BLaER1 (cell line): Measurements from ENCODE around the gene GPRC5B.

ENCODE experiments used
- H3K27ac ChIP-seq: shearing (Covaris generic); formaldehyde crosslinking; 2 replicates; pipeline ENCODE4 v1.8.1; 2022
- H3K27me3 ChIP-seq: shearing (Covaris generic); formaldehyde crosslinking; 2 replicates; pipeline ENCODE4 v1.8.1; 2022
- H3K36me3 ChIP-seq: shearing (Covaris generic); formaldehyde crosslinking; 2 replicates; pipeline ENCODE4 v1.8.1; 2022
- H3K4me1 ChIP-seq: shearing (Covaris generic); formaldehyde crosslinking; 2 replicates; pipeline ENCODE4 v1.8.1; 2022
- H3K4me2 ChIP-seq: shearing (Covaris generic); formaldehyde crosslinking; 2 replicates; pipeline ENCODE4 v1.8.1; 2022
- H3K4me3 ChIP-seq: shearing (Covaris generic); formaldehyde crosslinking; 2 replicates; pipeline ENCODE4 v1.8.1; 2022
- H3K9ac ChIP-seq: shearing (Covaris generic); formaldehyde crosslinking; 2 replicates; pipeline ENCODE4 v1.8.1; 2022
- H3K9me3 ChIP-seq: shearing (Covaris generic); formaldehyde crosslinking; 2 replicates; pipeline ENCODE4 v1.8.1; 2022
- H4K20me1 ChIP-seq: shearing (Covaris generic); formaldehyde crosslinking; 2 replicates; pipeline ENCODE4 v1.8.1; 2022
- Cebpa-rat ChIP-seq: shearing (Covaris generic); IDR thresholded peaks from 2 replicates; pipeline ENCODE4 v1.8.1; 2022

The GPRC5B gene

GRCh38 chr16:19859603-19860002, 25.0 kb downstream of the GPRC5B start:
- no peaks in the 10 kb centered on the region for H3K36me3 ChIP-seq
- H3K4me2 ChIP-seq: no peak overlapping the region

DNA sequence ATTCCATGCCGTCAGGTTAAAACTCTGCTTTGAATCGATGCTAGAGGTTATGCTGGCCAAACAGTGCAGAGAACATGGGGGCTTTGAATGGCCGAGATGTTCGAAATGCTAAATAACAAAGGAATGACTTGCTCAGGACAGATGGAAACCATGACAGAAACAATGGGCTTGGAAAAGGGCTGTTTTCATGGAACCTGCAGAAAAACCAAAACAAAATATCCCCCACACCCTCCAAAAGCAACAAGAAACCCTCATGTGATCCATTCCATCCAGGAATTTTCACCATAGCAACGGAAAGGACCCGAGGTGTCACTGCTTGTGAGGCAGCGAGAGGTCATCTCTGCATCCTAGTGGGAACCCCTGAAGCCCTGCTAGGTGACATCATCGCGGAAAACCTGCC, 25.5 kb downstream of the GPRC5B start:
- Histone ChIP-seq H4K20me1 (no peaks in the 10 kb centered on the region), H3K27ac (no peak overlapping the region), H3K4me2 (no peak overlapping the region), H3K4me3 (no peak overlapping the region), H3K27me3 (no peaks in the 10 kb centered on the region), H3K9ac (no peak overlapping the region), H3K36me3 (no peaks in the 10 kb centered on the region), H3K4me1 (peaks cover 5% of the 10 kb centered on the region; the same call in 1 of the 2 replicates), H3K9me3 (no peaks in the 10 kb centered on the region)
- no peak for TF ChIP-seq Cebpa-rat

More at GRCh38 chr16:19859603-19860002, 25.0 kb downstream of the GPRC5B start:
- peaks cover under 1% of the 10 kb centered on the region; the same call in 1 of the 2 replicates for H3K4me1 ChIP-seq
- H3K27ac ChIP-seq: no peak overlapping the region
- H3K9me3 ChIP-seq: no peaks in the 10 kb centered on the region
- TF ChIP-seq Cebpa-rat: no peak
- H4K20me1 ChIP-seq: no peaks in the 10 kb centered on the region
- H3K27me3 ChIP-seq: no peaks in the 10 kb centered on the region
- no peak overlapping the region for H3K9ac ChIP-seq
- H3K4me3 ChIP-seq: no peak overlapping the region

DNA sequence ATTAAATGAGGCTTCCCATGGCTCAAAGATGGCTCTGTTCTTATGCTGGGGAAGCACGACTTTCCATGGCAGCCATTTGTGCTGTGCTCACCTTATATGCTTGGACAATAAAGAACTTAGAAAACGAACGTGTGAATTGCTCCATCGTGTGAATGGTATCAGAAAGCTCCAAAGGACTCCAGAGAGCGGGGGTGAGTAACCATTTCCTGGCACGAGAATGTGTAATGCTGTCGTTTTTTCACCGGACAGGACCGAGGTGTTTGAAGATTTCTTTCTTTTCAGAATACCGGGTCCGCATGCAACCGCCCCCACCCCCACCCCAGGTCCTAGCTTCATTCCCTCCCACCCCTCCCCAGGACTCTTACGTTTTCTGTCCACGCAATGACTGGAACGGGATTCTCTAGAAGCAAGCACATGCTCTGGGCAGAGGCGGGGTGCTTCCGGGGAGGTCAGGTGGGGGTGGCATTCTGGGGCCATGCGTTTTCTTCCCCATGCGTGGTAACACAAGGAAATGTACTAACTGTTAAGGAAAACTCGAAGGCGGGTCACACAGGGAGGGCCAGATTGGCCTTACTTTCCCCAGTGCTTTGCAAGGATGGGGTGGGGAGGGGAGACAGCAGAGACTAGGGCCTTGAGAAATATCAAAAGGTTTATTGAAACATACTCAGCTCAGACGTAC, 26.2 kb downstream of the GPRC5B start:
- H3K9me3 ChIP-seq: no peaks in the 10 kb centered on the region
- H3K9ac ChIP-seq: no peak overlapping the region
- no peaks in the 10 kb centered on the region for H3K36me3 ChIP-seq
- no peaks in the 10 kb centered on the region for H4K20me1 ChIP-seq
- H3K4me3 ChIP-seq: no peak overlapping the region
- TF ChIP-seq Cebpa-rat: no peak
- H3K27me3 ChIP-seq: no peaks in the 10 kb centered on the region
- no peak overlapping the region for H3K4me2 ChIP-seq
- peaks cover 6% of the 10 kb centered on the region; the same call in 1 of the 2 replicates for H3K4me1 ChIP-seq
- no peak overlapping the region for H3K27ac ChIP-seq

DNA sequence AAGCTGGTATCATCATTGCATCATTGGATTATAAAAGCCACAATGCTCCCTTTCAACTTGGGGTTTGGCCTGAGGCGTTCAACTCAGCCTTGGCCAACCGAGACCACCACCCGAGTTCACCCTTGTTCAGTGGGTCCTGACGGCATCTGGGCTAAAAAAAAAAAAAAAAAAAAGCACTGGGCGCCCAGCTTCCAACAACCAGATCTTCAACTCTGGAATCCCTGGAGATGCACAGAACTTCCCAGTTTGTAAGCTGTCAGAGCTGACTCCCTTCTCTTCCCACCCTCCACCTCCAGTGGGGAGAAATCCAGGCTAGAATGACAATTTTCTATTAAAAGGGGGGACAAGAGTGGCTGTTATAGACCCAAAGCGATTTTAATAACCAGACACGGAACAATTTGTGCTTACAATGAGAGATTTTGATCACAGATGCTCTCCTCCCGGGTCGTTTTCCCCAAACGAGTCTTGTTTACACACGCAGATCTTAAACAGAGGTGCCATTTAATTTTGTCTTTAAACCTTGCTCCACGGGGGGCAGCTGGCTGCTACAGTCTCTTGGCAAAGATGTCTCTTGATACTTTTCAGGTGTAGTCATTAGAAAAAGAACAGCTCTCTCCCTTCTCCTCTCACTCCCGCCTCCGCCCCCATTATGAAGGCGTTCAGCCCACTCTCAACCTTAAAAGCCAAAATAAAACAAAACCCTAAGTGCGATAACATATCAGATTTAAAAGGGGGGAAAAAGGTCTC, 26.9 kb downstream of the GPRC5B start:
- H3K4me1 ChIP-seq: peaks cover 6% of the 10 kb centered on the region; the same call in 1 of the 2 replicates
- H3K4me2 ChIP-seq: no peak overlapping the region
- no peaks in the 10 kb centered on the region for H3K9me3 ChIP-seq
- no peaks in the 10 kb centered on the region for H3K27me3 ChIP-seq
- no peaks in the 10 kb centered on the region for H3K36me3 ChIP-seq
- no peak overlapping the region for H3K4me3 ChIP-seq
- H4K20me1 ChIP-seq: no peaks in the 10 kb centered on the region
- TF ChIP-seq Cebpa-rat: no peak
- H3K9ac ChIP-seq: no peak overlapping the region
- H3K27ac ChIP-seq: no peak overlapping the region

GRCh38 chr16:19856120-19856519, 28.5 kb downstream of the GPRC5B start:
- H3K9ac ChIP-seq: no peak overlapping the region
- no peak overlapping the region for H3K27ac ChIP-seq
- no peaks in the 10 kb centered on the region for H3K9me3 ChIP-seq
- H3K4me1 ChIP-seq: peaks cover 6% of the 10 kb centered on the region; the same call in 1 of the 2 replicates
- no peaks in the 10 kb centered on the region for H4K20me1 ChIP-seq
- H3K27me3 ChIP-seq: no peaks in the 10 kb centered on the region
- TF ChIP-seq Cebpa-rat: no peak
- H3K4me2 ChIP-seq: no peak overlapping the region
- H3K36me3 ChIP-seq: no peaks in the 10 kb centered on the region
- H3K4me3 ChIP-seq: no peak overlapping the region

DNA sequence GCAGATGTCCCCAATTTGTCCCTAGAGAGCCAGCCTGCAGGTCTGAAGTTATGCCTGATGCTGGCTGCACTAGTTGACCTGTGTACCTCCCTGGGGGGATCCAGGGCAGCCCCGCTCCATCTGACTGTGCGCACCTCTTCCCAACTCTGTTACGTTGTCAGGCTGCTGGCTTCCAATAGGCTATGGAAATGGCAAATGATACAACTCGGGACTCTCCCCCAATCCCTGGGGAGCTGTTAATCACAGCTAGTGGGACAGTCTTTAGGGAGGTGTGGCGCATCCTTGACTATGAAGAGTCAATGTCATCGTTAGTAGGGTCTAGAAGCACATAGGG, 30.1 kb downstream of the GPRC5B start:
- Histone ChIP-seq H3K4me3 (no peak overlapping the region), H4K20me1 (no peaks in the 10 kb centered on the region), H3K27me3 (no peaks in the 10 kb centered on the region), H3K9me3 (no peaks in the 10 kb centered on the region), H3K4me2 (no peak overlapping the region), H3K27ac (no peak overlapping the region), H3K4me1 (peaks cover 6% of the 10 kb centered on the region; the same call in 1 of the 2 replicates), H3K9ac (no peak overlapping the region), H3K36me3 (no peaks in the 10 kb centered on the region)
- no peak for TF ChIP-seq Cebpa-rat

DNA sequence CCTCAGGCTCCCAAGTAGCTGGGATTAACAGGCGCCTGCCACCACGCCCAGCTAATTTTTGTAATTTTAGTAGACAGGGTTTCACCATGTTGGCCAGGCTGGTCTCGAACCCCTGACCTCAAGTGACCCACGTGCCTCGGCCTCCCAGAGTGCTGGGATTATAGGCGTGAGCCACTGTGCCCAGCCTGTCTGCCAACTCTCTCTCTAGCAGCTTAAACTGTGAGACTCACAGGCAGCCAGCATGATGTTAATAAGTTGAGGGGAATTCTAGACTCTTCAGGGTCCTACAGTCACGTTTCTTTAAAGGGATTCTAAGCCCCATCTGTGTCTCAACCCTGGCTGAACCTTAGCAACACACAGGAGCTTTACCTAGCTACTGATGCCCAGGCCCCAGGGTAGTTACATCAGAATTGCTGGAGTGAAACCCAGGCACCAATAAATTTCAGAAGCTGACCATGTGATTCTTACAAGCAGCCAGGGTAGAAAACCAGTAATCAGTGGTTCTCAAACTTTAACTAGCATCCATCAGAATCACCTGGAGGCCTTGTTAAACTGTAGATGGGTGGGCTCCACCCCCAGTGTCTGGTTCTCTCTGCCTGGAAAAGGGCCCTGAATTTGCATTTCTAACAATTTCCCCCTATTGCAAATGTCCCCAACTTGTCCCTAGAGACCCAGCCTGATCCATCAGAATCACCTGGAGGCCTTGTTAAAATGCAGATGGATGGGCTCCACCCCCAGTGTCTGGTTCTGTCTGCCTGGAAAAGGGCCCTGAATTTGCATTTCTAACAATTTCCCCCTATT, 30.7 kb downstream of the GPRC5B start:
- no peak overlapping the region for H3K27ac ChIP-seq
- peaks cover 6% of the 10 kb centered on the region; the same call in 1 of the 2 replicates for H3K4me1 ChIP-seq
- H3K4me2 ChIP-seq: no peak overlapping the region
- no peaks in the 10 kb centered on the region for H3K36me3 ChIP-seq
- no peak overlapping the region for H3K9ac ChIP-seq
- no peak for TF ChIP-seq Cebpa-rat
- no peaks in the 10 kb centered on the region for H3K27me3 ChIP-seq
- H4K20me1 ChIP-seq: no peaks in the 10 kb centered on the region
- no peaks in the 10 kb centered on the region for H3K9me3 ChIP-seq
- H3K4me3 ChIP-seq: no peak overlapping the region

- Histone ChIP-seq H3K9ac (no peak overlapping the region), H3K9me3 (no peaks in the 10 kb centered on the region), H3K4me3 (no peak overlapping the region), H3K4me1 (peaks cover 6% of the 10 kb centered on the region; the same call in 1 of the 2 replicates), H3K27ac (no peak overlapping the region), H3K4me2 (no peak overlapping the region), H3K27me3 (no peaks in the 10 kb centered on the region), H3K36me3 (no peaks in the 10 kb centered on the region), H4K20me1 (no peaks in the 10 kb centered on the region)
- TF ChIP-seq Cebpa-rat: no peak
Observed at GRCh38 chr16:19853132-19853741, 31.4 kb downstream of the GPRC5B start.

- Histone ChIP-seq H3K4me2 (no peak overlapping the region), H3K9me3 (no peaks in the 10 kb centered on the region), H3K36me3 (no peaks in the 10 kb centered on the region), H3K4me3 (no peak overlapping the region), H3K9ac (no peak overlapping the region), H3K27me3 (no peaks in the 10 kb centered on the region), H3K4me1 (peaks cover 6% of the 10 kb centered on the region; the same call in 1 of the 2 replicates), H4K20me1 (no peaks in the 10 kb centered on the region), H3K27ac (no peak overlapping the region)
- no peak for TF ChIP-seq Cebpa-rat
Observed at GRCh38 chr16:19851476-19851875, 33.2 kb downstream of the GPRC5B start.
